Measurements from ENCODE around the gene FREM3. TPM values are rescaled to one million over a fixed set of nuclear protein-coding genes. Genes with fewer than 3 reads are reported as not detected.
"Not testable (repeated sequence)": the region's sequence is repeated elsewhere in the genome, so short reads cannot be mapped to it uniquely, and the experiment has no call there.

FREM3 gene
- total and polyA plus RNA-seq, 3 donors from 2014 or later = 0.06 to 0.42 (median 0.08) TPM

- Histone ChIP-seq H3K27ac (no peak overlapping the region), H3K4me1 (peaks cover 6% of the 10 kb centered on the region), H3K4me3 (peak overlapping the region; percentile 29 to 32), H3K27me3 (no peaks in the 10 kb centered on the region), H3K36me3 (ENCODE audit: low read depth, missing control alignments) (no peaks in the 10 kb centered on the region), H3K9me3 (no peaks in the 10 kb centered on the region)
- WGBS, 2 donors = 1% methylated on average over 34 of the region's 34 CpGs; no CpG with 5 or more reads in 1 of the 2 donors
- TF ChIP-seq POLR2A (IDR thresholded peaks at IDR 0.05) = no peak
- no peak for TF ChIP-seq CTCF (IDR thresholded peaks at IDR 0.05)
- intact Hi-C loops (cut with DNase I; ENCODE audit: low total_unique reads) = no loop called here
- no peak for DNase-seq
Measured at GRCh38 chr4:143700046-143700415, 444 bp downstream of the FREM3 start.

DNA sequence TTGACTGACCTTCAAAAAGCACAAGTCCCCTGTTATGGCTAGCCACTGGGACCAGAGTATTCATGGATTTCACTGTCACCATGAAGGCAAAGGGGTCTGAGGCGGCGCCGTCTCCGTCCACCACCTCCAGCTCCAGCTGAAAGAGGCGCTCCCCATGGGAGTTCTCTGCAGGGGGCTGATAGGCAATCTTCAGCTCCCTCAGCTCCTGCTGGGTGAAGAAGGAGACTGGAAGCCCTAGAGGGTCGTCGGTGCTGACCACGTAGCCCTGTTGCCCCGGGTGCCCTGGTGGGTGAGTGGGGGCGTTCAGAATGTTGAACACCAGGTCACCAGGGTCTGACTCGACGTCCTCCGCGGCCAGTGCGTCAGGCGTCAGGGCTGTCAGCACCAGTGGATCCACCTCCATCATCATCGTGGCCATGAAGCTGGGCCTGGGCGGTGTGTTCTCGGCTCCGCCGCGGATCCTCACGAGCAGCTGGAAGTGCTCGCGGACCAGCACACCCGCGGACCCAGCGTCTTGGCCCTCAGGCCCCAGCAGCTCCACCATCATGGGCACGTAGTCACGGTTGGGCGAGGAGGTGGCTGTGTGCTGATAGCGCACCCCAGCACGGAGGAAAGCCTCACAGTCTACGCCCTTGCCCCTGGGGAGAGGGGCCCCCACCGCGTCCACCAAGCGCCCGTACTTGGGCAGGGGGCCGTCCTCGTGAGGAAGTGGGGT lies 987 bp downstream of the FREM3 start:
- no peak for DNase-seq
- Histone ChIP-seq H3K36me3 (ENCODE audit: low read depth, missing control alignments) (no peaks in the 10 kb centered on the region), H3K4me3 (peak overlapping the region in 1 of 2 donors; percentile 32), H3K27me3 (no peaks in the 10 kb centered on the region), H3K4me1 (peaks cover 6% of the 10 kb centered on the region), H3K27ac (no peak overlapping the region), H3K9me3 (no peaks in the 10 kb centered on the region)
- intact Hi-C loops (cut with DNase I; ENCODE audit: low total_unique reads) = no loop called here
- no peak for TF ChIP-seq POLR2A (IDR thresholded peaks at IDR 0.05)
- TF ChIP-seq CTCF (IDR thresholded peaks at IDR 0.05) = no peak
- 36 to 37% methylated on average over 27 to 31 of the region's 40 CpGs for WGBS, 2 donors

DNA sequence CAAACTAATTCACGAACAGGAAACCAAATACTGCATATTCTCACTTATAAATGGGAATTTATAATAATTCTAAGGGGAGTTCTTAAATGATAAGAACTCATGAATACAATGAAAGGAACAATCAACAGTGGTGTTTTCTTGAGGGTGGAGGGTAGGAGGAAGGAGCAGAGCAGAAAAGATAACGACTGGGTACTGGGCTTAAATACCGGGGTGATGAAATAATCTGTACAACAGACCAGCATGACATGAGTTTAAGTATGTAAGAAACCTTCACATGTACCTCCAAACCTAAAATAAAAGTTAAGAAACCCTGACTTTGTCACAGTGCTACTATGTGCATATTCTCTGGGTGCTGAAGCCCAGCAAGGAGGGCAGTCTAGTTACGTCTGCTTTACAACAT lies 6.6 kb downstream of the FREM3 start:
- 89 to 91% methylated on average over 4 of the region's 4 CpGs for WGBS, 2 donors
- TF ChIP-seq POLR2A (IDR thresholded peaks at IDR 0.05) = no peak
- no peak for TF ChIP-seq CTCF (IDR thresholded peaks at IDR 0.05)

GRCh38 chr4:143692241-143692640 lies 8.2 kb downstream of the FREM3 start:
- 73 to 93% methylated on average over 1 of the region's 1 CpG for WGBS, 2 donors
- Histone ChIP-seq H3K4me3 (no peak overlapping the region), H3K9me3 (no peaks in the 10 kb centered on the region), H3K27me3 (no peaks in the 10 kb centered on the region), H3K36me3 (ENCODE audit: low read depth, missing control alignments) (no peaks in the 10 kb centered on the region), H3K4me1 (no peaks in the 10 kb centered on the region), H3K27ac (no peak overlapping the region)
- no peak for TF ChIP-seq POLR2A (IDR thresholded peaks at IDR 0.05)
- TF ChIP-seq CTCF (IDR thresholded peaks at IDR 0.05) = no peak
- intact Hi-C loops (cut with DNase I; ENCODE audit: low total_unique reads) = no loop called here
- no peak for DNase-seq

More for the DNA sequence above, 6.6 kb downstream of the FREM3 start:
- no peaks in the 10 kb centered on the region for H3K36me3 ChIP-seq (ENCODE audit: low read depth, missing control alignments)
- no peaks in the 10 kb centered on the region for H3K9me3 ChIP-seq
- intact Hi-C loops (cut with DNase I; ENCODE audit: low total_unique reads) = no loop called here
- no peak for DNase-seq
- no peak overlapping the region for H3K27ac ChIP-seq
- H3K27me3 ChIP-seq = no peaks in the 10 kb centered on the region
- no peaks in the 10 kb centered on the region for H3K4me1 ChIP-seq
- no peak overlapping the region for H3K4me3 ChIP-seq

- Histone ChIP-seq H3K27me3 (no peaks in the 10 kb centered on the region), H3K4me3 (no peak overlapping the region), H3K27ac (no peak overlapping the region), H3K36me3 (ENCODE audit: low read depth, missing control alignments) (no peaks in the 10 kb centered on the region), H3K9me3 (no peaks in the 10 kb centered on the region), H3K4me1 (no peaks in the 10 kb centered on the region)
- WGBS, 2 donors = 90 to 93% methylated on average over 2 of the region's 2 CpGs
- TF ChIP-seq POLR2A (IDR thresholded peaks at IDR 0.05) (no peak), CTCF (IDR thresholded peaks at IDR 0.05) (no peak)
- DNase-seq = no peak
- intact Hi-C loops (cut with DNase I; ENCODE audit: low total_unique reads) = no loop called here
Measured at GRCh38 chr4:143679434-143679833, 21.0 kb downstream of the FREM3 start.

DNA sequence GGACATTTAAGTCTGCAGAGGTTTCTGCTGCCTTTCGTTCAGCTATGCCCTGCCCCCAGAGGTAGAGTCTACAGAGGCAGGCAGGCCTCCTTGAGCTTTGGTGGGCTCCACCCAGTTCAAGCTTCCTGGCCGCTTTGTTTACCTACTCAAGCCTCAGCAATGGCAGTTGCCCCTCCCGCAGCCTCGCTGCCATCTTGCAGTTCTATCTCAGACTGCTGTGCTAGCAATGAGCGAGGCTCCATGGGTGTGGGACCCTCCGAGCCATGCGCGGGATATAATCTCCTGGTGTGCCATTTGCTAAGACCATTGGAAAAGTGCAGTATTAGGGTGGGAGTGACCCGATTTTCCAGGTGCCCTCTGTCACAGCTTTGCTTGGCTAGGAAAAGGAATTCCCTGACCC lies 26.8 kb downstream of the FREM3 start:
- H3K4me1 ChIP-seq; H3K4me3 ChIP-seq; H3K9me3 ChIP-seq; H3K27me3 ChIP-seq; H3K27ac ChIP-seq; DNase-seq; H3K36me3 ChIP-seq (ENCODE audit: low read depth, missing control alignments); intact Hi-C loops (cut with DNase I; ENCODE audit: low total_unique reads): not testable (repeated sequence)
- WGBS, 2 donors = 94 to 100% methylated on average over 5 to 9 of the region's 9 CpGs

Measured in testis (tissue), 3 donors.